ENCODE results near the gene CNKSR2.

DNA sequence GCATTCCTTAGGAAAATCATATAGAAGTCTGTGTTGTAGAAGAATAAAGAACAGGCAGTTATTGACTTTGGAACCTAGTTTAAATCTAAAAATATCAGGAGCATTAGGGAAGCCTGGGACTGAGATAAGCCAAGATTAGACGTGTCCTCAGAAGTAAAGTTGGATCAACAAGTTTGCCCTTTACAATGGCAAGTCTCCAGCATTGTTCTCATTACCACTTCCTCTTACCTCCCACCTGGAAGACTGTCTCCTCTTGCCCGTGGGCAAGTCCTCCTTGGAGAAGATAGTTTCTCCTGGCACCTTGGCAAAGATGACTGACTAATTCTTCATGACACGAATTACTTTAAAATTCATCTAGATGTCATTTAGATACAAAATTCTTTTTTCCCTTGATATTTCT is 37.8 kb downstream of the CNKSR2 start:
- no peak for TF ChIP-seq EZH2phosphoT487 (IDR thresholded peaks at IDR 0.05; ENCODE audit: low read length)
- no peak for TF ChIP-seq CTCF (IDR thresholded peaks at IDR 0.05; ENCODE audit: low read length)
